GM21381 (cell line): ENCODE results near the gene DUSP7.

ENCODE experiments used
- ATAC-seq: cut with Tn5 transposase; IDR thresholded peaks from one replicate; pipeline ENCODE4 v1.9.1; 2021; ENCODE audit warnings: mild to moderate bottlenecking, moderate library complexity; ENCODE audit not compliant: unreplicated experiment

Gene DUSP7

GRCh38 chr3:52013802-52014598, 42.4 kb downstream of the DUSP7 start:
- ATAC-seq, result no peak

GRCh38 chr3:52012699-52013098, 43.7 kb downstream of the DUSP7 start:
- no peak for ATAC-seq

DNA sequence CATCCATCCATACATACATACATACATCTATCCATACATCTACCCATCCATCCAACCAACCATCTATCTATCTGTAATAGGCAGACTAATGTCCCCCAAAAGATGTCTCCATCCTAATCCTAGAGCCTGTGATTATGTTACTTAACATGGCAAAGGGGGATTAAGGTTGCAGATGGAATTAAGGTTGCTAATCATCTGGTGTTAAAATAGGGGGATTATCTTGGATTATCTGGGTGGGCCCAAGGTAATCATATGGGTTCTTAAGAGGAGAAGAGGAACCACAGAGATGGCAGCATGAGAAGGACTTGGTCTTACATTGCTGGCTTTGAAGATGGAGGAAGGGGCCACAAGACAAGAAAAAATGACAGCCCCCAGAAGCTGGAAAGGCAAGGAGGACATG, 45.9 kb downstream of the DUSP7 start:
- no peak for ATAC-seq

DNA sequence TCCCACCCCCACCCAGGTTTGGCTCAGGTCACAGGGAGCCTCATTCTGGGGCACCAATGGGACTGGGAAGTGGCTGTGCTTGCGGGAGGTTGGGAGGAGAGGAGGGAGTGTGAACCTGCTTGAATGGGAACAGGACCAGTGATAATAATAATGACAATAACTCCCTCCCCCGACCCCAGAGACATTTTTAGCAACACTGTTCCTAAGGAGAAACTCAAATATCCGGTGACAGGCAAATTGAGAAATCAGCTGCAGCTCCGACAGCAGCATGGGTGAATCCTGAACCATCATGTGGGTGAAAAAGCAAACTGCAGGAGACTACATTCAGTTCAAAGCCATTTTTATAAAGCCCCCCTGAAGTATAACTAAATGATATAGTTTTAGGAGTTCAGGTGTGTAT, 49.1 kb downstream of the DUSP7 start:
- ATAC-seq, result no peak

GRCh38 chr3:52006820-52007133, 49.6 kb downstream of the DUSP7 start:
- no peak for ATAC-seq

GRCh38 chr3:52006017-52006819, 50.2 kb downstream of the DUSP7 start:
- no peak for ATAC-seq

GRCh38 chr3:52005571-52005986, 50.8 kb downstream of the DUSP7 start:
- no peak for ATAC-seq

DNA sequence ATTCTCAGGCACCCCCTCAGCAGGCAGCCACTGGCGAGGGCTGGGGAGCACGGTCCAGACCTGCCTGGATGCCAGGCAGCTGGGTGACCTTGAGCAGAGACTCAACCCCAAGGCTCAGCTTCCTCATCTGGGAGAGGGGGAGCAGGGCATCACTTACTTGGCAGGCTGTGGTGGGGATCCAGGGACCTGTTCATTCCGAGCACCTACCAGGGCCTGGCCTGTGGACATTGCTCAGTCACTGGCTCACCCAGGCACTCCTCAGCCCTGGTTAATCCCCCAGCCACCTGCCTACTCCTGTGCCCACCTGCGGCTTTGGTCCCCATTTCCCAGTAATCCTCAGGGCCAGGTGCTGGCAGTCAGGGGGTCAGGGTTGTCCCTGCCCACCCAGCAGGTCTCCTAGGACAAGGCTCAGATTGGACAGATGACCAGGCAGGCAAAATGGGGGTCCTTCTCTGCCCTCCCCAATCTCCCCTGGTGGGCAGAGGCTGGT, 51.4 kb downstream of the DUSP7 start:
- no peak for ATAC-seq

GRCh38 chr3:52004163-52004787, 52.1 kb downstream of the DUSP7 start:
- ATAC-seq, result no peak

DNA sequence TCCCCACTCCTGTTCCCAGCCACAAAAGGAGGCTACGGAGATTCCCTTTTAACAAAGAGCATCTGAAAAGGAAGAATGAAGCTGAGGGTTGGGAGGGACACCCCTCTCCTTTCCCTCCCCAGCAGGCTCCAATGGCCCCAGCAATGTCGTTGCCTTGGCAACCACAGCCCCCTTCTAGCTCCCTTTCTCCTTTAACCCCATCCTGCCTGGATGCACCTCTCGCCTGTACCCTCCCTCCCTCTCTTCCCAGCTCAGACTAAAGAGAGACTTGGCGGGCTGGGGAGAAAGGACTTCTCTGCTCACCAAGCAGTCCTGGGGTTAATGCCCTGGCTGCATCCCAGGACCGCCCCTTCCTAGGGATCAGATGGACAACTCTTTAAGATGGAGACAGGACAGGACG, 53.6 kb downstream of the DUSP7 start:
- no peak for ATAC-seq

GRCh38 chr3:52001443-52001974, 54.9 kb downstream of the DUSP7 start:
- ATAC-seq, result peak; percentile 83

GRCh38 chr3:51999846-52000245, 56.5 kb downstream of the DUSP7 start:
- ATAC-seq, result no peak
